ENCODE results near the gene NUDCD2.

Gene NUDCD2

DNA sequence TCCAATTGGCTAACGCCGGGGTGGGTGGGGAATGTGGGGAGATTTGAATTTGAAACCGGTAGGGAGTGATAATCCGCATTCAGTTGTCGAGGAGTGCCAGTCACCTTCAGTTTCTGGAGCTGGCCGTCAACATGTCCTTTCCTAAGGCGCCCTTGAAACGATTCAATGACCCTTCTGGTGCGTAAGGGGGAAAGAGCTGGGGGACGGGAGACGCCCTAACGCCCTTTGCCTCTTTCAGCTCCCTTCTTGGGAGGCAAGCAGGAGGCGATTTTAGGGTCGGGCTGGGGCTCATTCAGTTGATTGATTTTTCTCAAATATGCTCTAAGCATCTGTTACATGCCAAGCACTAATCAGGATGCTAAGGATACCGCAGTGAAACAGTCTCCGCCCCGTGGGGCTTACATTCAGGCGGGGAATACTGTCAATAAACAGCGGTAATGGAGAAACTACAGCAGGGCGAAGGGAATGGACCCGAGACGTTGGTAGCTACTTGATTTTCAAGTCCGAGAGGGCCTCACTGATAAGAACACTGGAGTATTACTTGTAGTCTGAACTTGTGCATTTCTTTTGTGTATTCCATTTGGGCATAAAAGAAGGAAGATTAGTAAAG is 765 bp upstream of the NUDCD2 start, which contains the start of gene HMMR:
Gene HMMR, plus strand, starts transcription at position 71 of the 610 bp plus-strand sequence. Its CDS starts 61 bp downstream, at position 132.
- TF ChIP-seq TEAD4 (IDR thresholded peaks at IDR 0.05), result peak; percentile 20; the same call in 1 of the 2 replicates
- TF ChIP-seq FOXM1 (IDR thresholded peaks at IDR 0.05; ENCODE audit: borderline replicate concordance, low read depth), result peak; percentile 92
- no peak for TF ChIP-seq RAD21 (IDR thresholded peaks at IDR 0.05; ENCODE audit: low read depth)
- TF ChIP-seq, protein P1, sequence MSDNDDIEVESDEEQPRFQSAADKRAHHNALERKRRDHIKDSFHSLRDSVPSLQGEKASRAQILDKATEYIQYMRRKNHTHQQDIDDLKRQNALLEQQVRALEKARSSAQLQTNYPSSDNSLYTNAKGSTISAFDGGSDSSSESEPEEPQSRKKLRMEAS (IDR thresholded peaks at IDR 0.05), result peak; percentile 31; the same call in 1 of the 2 replicates
- TF ChIP-seq TAF1 (IDR thresholded peaks at IDR 0.05; ENCODE audit: low read depth), result peak; percentile 49; the same call in 1 of the 2 replicates

DNA sequence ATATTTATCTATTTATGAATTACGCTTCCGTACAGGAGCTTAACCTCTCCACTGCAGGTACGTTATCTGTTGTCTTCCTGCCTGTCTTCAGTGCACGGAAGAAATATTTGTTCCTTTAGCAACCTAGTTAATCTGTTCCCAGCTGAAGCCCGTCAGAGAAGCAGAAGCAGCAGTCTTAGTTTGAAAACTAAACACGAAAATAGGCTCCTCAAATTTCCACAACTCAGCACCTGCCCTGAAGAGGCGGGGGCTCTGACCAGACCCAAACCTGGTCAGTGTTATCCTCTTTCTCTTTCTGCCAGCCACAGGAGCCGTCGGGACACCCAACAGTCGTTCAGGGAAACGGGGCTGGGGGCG is 462 bp downstream of the NUDCD2 start:
- TF ChIP-seq EGR1 (IDR thresholded peaks at IDR 0.05) (no peak), YY1 (IDR thresholded peaks at IDR 0.05; ENCODE audit: low read depth) (no peak), TAF1 (IDR thresholded peaks at IDR 0.05; ENCODE audit: low read depth) (no peak), NFIC (IDR thresholded peaks at IDR 0.05) (no peak), CEBPB (IDR thresholded peaks at IDR 0.05) (no peak), TCF12 (IDR thresholded peaks at IDR 0.05; ENCODE audit: low read depth) (no peak), TEAD4 (IDR thresholded peaks at IDR 0.05) (no peak), FOXM1 (IDR thresholded peaks at IDR 0.05; ENCODE audit: borderline replicate concordance, low read depth) (no peak), ZBTB7A (IDR thresholded peaks at IDR 0.05; ENCODE audit: low read depth) (no peak), CREB1 (IDR thresholded peaks at IDR 0.05; ENCODE audit: low read depth) (no peak), RAD21 (IDR thresholded peaks at IDR 0.05; ENCODE audit: low read depth) (no peak)
- TF ChIP-seq, protein P2, sequence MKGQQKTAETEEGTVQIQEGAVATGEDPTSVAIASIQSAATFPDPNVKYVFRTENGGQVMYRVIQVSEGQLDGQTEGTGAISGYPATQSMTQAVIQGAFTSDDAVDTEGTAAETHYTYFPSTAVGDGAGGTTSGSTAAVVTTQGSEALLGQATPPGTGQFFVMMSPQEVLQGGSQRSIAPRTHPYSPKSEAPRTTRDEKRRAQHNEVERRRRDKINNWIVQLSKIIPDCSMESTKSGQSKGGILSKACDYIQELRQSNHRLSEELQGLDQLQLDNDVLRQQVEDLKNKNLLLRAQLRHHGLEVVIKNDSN (IDR thresholded peaks at IDR 0.05), result no peak
- TF ChIP-seq, protein P1 (IDR thresholded peaks at IDR 0.05), result no peak
- TF ChIP-seq, protein P3, sequence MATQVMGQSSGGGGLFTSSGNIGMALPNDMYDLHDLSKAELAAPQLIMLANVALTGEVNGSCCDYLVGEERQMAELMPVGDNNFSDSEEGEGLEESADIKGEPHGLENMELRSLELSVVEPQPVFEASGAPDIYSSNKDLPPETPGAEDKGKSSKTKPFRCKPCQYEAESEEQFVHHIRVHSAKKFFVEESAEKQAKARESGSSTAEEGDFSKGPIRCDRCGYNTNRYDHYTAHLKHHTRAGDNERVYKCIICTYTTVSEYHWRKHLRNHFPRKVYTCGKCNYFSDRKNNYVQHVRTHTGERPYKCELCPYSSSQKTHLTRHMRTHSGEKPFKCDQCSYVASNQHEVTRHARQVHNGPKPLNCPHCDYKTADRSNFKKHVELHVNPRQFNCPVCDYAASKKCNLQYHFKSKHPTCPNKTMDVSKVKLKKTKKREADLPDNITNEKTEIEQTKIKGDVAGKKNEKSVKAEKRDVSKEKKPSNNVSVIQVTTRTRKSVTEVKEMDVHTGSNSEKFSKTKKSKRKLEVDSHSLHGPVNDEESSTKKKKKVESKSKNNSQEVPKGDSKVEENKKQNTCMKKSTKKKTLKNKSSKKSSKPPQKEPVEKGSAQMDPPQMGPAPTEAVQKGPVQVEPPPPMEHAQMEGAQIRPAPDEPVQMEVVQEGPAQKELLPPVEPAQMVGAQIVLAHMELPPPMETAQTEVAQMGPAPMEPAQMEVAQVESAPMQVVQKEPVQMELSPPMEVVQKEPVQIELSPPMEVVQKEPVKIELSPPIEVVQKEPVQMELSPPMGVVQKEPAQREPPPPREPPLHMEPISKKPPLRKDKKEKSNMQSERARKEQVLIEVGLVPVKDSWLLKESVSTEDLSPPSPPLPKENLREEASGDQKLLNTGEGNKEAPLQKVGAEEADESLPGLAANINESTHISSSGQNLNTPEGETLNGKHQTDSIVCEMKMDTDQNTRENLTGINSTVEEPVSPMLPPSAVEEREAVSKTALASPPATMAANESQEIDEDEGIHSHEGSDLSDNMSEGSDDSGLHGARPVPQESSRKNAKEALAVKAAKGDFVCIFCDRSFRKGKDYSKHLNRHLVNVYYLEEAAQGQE (IDR thresholded peaks at IDR 0.05; ENCODE audit: low read depth), result no peak

DNA sequence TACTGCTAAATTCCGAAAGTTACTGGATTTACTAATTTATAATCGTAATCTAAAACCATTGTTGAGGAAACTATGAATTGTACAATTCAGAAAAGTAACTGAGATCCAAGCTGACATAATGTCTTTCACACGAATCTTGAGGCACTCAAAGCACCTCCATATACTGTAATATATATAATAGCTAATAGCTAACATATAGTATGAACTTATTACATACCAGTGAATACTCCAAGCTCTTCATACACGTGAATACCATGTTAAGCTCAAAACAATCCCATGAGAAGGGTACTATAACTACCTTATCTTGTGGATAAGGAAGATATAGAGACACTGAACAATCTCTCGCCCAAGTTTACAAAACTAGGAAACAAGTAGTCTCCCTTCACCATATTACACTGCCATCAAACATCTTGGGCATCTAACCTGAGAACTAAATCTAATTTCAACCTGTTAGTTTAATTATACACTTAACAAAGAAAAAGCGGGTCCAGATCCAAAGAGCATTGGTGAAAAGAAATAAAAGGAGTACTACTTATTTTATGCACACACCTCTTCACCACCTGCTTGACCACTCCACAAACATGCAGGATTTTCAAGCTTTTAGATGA is 1.0 kb downstream of the NUDCD2 start:
- TF ChIP-seq, protein P2 (IDR thresholded peaks at IDR 0.05), result no peak
- TF ChIP-seq ZBTB7A (IDR thresholded peaks at IDR 0.05; ENCODE audit: low read depth) (no peak), FOXM1 (IDR thresholded peaks at IDR 0.05; ENCODE audit: borderline replicate concordance, low read depth) (no peak), TCF12 (IDR thresholded peaks at IDR 0.05; ENCODE audit: low read depth) (no peak), YY1 (IDR thresholded peaks at IDR 0.05; ENCODE audit: low read depth) (no peak), EP300 (IDR thresholded peaks at IDR 0.05; ENCODE audit: borderline replicate concordance) (no peak), TAF1 (IDR thresholded peaks at IDR 0.05; ENCODE audit: low read depth) (no peak), TEAD4 (IDR thresholded peaks at IDR 0.05) (no peak), NFIC (IDR thresholded peaks at IDR 0.05) (no peak), CEBPB (IDR thresholded peaks at IDR 0.05) (no peak), CREB1 (IDR thresholded peaks at IDR 0.05; ENCODE audit: low read depth) (no peak), EGR1 (IDR thresholded peaks at IDR 0.05) (no peak), RAD21 (IDR thresholded peaks at IDR 0.05; ENCODE audit: low read depth) (no peak)
- TF ChIP-seq, protein P1 (IDR thresholded peaks at IDR 0.05), result no peak
- TF ChIP-seq, protein P3 (IDR thresholded peaks at IDR 0.05; ENCODE audit: low read depth), result no peak

DNA sequence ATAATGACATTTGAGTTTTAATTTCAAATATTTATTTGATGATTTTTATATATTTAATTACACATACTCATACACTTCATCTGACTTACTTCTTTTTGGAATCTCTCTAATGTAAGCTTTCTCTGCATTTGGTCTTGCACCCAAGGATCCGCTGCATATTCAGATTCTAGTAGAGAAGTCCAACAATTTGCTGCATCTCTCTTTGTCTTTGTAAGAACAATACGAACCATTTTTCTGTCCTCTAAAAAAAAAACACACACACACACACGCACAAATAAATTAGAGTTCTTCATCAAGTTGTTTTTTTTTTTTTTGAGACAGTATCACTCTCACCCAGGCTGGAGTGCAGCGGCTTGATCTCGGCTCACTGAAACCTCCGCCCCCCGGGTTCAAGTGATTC is 3.1 kb downstream of the NUDCD2 start:
- TF ChIP-seq YY1 (IDR thresholded peaks at IDR 0.05; ENCODE audit: low read depth) (no peak), RAD21 (IDR thresholded peaks at IDR 0.05; ENCODE audit: low read depth) (no peak), ZBTB7A (IDR thresholded peaks at IDR 0.05; ENCODE audit: low read depth) (no peak), TEAD4 (IDR thresholded peaks at IDR 0.05) (no peak), TAF1 (IDR thresholded peaks at IDR 0.05; ENCODE audit: low read depth) (no peak), TCF12 (IDR thresholded peaks at IDR 0.05; ENCODE audit: low read depth) (no peak), FOXM1 (IDR thresholded peaks at IDR 0.05; ENCODE audit: borderline replicate concordance, low read depth) (no peak), NFIC (IDR thresholded peaks at IDR 0.05) (no peak), EP300 (IDR thresholded peaks at IDR 0.05; ENCODE audit: borderline replicate concordance) (no peak)
- TF ChIP-seq, protein P3 (IDR thresholded peaks at IDR 0.05; ENCODE audit: low read depth), result no peak
- TF ChIP-seq, protein P2 (IDR thresholded peaks at IDR 0.05), result no peak

Data from Ishikawa (cell line).